Esophagus muscularis mucosa (tissue), 3 donors: ENCODE results near the gene RGS3.

Experiments used
- CTCF ChIP-seq, 3 experiments: fragments of 200-600 bp in 2 of 3; fragments of 450-650 bp in 1 of 3; sonication (generic) in 2 of 3; IDR thresholded peaks; one replicate each; pipeline ENCODE4 v1.5.1; 2017 to 2019; ENCODE audit warnings: antibody characterized with exemption in 3 of 3, mild to moderate bottlenecking in 2 of 3, moderate library complexity in 1 of 3
- POLR2AphosphoS5 ChIP-seq, 2 donors: sonication (generic); formaldehyde crosslinking; IDR thresholded peaks; one replicate each; pipeline ENCODE4 v1.6.1; 2017; ENCODE audit warnings: antibody characterized with exemption in 2 of 2

GRCh38 chr9:113630386-113631136 lies 167.0 kb downstream of the RGS3 start:
- TF ChIP-seq CTCF (IDR thresholded peaks at IDR 0.05) (no peak), POLR2AphosphoS5 (IDR thresholded peaks at IDR 0.05) (no peak)
